Stimulated activated CD8-positive, alpha-beta memory T cell treated with anti-CD3 and anti-CD28 coated beads, Interleukin-15, amount 100 ng/mL, for 4 hours (primary cell): Measurements from ENCODE around the gene BCL11B.
"Not testable (repeated sequence)": the region's sequence is repeated elsewhere in the genome, so short reads cannot be mapped to it uniquely, and the experiment has no call there.

Experiments used
- DNase-seq, 2 donors: peaks; one replicate each; pipeline ENCODE4 v3.0.0-alpha.2; 2020; ENCODE audit warnings: low read depth in 2 of 2

The BCL11B gene

DNA sequence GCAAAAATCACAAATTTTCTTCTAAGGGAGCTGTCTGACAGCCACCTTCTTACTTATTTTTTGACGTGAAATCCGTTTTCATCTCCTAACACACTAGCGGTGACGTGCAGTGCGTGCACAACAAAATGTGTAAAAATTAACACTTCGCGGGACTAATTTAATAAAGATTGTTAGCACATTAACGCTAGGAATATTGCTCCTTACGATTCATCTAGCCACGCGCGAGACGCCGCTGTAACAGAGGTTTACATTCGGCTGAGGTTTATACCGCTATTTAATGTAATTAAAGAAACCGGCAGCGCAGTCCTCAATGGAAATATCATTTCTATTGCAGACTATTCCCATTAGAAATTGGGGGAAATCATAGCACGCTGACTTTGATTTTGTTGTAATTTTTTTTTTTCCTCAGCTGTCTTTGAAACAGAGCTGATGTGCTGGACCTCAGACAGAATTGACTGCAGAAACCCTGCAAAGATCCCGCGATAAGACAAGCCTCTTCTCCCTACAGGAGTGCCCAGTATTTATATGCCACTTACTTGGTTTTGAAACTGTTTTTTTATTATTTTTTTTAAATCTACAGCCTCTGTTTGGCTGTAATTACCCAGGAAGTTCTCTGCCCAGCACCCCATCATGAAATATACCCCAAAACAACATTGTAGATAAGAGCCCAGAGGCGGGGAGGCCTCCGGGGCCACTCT, 31.2 kb downstream of the BCL11B start:
- no peak for DNase-seq

DNA sequence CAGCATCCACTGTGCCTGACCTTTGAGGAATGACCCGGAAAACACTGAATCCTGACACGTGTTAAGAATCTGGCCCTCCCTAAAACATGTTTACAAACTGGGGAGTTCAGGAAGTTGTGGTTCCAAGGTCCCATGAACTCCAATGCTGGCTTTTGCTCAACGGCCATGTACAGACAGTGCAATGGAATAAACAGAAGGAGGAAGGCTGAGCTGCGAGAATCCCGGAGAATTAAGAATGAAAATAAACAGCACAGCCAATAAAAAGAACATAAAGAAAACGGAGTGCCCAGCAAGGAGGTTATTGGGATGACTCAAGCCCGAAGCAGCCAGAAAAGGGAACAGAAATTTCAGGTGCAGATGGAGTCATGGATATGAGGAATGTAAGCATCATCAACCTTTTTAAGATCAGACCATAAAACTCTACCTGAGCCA, 32.3 kb downstream of the BCL11B start:
- no peak for DNase-seq

DNA sequence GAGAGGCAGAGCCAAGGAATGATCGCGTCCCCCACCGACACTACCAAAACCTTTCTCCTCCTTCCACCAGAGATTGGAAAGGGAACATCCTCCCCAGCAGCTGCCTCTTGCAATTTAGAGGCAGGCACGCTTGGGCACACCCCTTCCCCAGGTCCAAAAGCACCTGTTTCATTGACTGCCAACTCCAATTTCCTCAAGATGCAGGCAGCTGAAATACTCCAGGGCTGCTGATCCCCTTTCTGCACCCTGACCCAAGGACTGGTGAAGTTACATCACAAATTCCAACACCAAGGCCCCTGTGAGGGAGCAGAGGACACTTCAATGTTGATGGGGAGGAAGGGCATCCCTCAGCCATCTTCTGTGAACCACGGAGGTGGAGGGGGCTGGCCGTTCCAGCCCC, 33.8 kb downstream of the BCL11B start:
- no peak for DNase-seq

DNA sequence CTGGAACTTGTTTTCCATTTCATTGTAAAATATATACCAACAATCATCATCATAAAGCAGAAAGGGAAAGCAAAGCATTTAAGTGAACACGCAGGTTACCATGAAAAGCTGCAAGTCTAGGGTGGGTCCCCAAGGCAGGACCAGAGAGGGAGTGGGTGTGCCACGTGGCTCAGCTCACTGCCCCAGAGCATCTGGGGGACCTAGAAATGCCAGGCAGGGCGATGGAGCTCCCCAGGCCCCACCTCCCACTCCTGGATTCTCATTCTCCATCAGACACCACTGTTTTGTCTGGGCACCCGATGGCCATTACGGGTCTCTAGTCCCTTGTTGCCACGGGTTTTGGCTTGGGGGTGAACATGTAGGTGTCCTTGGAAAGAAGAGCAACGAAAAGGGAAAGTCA, 34.7 kb downstream of the BCL11B start:
- DNase-seq: no peak

DNA sequence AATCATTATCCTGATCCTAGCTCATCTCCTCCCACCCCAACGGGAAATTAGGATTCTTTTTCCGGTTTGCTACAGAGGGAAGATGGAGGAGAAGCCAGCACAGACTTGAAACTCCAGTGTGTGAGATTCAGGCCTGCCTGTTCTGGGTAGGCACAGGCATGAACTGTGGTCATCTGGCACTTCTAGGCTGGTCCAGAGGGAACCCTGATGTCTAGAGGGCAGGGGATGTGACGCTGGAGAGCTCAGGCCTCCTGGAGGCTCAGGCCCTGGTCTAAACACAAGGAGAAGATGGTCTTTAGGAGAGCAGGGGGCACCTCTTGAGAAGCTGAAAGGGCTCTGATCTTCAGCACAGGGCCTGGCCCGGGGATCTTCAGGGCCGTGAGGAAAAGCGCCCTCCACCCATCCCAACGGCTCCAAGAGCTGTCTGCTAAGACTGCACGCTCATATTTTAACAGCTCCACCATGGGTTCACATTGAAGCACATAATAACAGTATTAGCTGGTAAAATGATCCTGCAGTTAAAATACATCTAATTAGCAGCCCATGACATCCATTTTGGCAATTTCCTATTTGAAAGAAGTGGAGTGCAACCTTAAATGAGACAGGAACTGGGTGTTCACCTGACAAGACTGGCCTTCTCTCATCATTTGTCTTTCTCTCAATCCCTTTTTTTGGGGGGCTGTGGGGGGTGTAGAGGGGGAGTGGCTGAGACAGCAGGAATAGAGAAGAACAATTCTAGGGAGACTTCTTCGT, 35.4 kb downstream of the BCL11B start:
- DNase-seq: no peak

DNA sequence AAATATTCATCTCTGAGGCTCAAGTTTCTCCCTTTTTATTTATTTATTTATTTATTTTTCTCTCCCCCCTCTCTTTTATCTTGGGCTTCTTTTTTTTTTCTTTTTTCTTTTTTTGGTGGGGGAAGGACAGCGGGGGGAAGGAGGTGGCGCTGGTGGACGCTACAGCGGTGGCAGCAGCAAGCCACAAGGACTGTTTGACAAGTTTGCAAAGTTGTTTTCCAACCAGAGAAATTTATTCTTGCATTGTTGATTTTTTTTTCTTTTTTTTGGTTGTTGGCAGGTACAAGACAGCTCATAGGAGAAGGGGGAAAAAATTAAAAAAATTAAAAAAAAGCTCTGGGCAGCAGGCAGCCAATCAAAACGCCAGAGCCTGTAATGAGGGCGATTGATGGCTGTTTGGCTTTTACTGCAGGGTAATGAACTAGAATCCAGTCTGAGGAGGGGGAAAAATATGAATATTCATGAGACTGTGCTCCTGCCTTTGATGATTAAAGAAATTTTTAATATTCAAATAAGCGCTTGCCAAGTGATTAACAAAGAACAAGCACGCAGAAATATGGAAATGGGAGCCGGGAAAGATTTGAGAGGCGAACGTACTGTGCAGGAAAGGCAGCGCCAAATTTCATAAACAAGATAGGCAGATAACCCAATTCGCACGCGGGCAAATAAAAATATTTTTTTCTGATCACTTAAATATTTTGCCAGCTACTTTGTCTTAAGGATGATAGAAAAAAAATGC, 36.2 kb downstream of the BCL11B start:
- no peak for DNase-seq

DNA sequence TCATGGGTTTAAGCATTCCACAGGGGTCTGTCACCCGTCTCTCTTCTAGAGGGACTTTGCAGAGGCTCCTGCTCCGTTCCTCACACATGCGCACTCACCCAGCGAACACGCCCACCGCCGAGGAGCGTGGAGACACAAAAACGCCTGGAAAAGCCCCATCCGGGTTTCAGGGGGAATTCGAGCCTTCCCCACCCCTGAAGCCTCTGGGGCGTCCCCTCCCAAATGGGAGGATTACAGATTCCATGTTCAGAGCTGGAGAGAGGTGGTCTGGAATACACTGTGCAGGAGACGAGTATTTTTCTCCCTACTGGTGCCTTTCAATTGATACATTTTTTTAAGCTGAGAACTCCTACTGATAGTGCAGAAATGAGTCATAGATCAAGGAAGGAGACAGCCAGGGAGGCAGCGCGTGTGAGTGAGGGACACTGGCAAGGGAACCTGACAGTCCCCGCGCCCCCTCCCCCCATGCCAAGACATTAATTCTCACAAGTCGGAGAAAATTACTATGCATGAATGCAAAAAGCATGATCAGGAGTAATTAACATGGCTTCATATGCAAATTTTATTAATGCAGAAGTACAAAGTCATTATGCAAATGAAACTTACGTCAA, 36.9 kb downstream of the BCL11B start:
- peak in 1 of 2 donors; percentile 68 for DNase-seq

DNA sequence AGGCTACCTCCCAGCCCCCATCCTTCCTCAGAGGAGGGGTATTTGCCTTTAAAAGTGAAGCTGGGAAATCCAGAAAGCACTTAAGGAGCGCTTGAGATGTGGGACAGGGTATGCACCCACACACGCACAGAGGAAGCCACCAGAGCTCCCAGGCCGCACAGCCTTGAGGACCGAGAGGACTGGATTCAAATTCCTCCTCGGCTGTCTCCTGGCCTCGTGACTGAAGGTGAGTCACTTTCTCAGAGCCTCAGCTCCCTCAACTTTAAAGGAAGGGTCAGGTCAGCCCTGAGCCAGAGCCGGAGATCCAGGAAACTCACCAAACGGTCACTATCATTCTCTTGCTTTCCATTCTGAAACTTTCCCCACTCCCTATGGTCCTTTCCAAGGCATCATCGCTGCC, 37.6 kb downstream of the BCL11B start:
- DNase-seq: no peak

DNA sequence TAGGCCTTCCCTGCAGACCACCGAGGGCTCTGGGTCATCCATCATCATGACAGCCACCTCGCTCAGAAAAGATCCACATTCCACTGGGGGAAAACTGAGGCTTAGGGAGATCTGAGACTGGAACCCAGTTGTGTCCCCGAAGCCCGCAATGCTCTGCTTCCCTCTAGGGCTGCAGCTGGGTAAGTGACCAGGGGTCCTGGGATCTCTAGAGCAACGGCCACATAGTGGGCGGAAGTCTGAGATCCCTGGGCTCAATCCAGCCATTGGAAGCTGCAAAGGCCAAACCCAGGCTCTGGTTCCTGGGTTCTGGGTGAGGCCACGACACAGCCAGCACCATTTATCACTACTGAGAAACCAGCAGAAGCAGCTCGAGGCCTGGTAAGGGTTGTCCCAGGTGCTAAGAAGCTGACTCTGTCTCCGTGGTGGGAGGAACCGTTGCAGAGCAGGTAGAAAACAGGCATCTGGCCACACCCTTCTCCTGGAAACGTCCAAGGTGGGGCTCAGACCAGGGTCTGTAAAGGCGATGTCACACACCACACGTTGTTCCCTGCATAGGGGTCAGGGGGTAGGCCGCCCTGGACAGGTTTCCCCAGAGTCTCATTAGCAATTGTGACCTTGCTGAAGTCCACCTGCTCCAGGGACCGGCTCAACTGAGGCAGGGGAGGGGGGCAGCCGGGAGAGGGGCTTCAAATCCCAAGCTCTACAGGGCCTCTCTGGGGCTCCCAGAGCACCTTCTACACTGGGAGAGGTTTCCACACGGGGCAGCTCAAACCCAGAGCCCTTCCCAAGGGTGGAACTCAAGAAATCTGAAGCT, 38.6 kb downstream of the BCL11B start:
- no peak for DNase-seq

DNA sequence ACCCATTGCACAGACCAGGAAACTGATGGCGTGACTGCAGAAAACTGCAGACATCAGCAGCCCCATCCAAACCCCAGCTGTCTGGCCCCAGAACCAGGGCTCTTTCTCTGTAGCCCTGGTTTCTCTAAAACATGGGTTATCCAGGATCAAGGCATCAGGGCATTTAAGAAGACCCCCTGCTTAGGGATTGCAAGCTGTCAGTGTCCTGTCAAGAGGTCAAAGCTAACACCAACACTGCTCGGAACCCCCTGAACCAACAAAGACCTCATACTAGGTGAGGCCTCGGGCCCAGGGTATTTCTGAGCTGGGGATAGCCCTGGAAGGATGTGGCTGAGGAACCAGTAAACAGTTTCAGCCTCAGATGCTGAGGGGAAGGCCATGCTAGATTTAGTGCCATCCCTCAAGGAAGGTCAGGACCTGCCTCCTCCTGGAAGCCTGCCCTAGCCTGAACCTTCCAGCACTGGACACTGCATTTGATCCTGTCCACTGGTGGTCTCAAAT, 39.2 kb downstream of the BCL11B start:
- no peak for DNase-seq

DNA sequence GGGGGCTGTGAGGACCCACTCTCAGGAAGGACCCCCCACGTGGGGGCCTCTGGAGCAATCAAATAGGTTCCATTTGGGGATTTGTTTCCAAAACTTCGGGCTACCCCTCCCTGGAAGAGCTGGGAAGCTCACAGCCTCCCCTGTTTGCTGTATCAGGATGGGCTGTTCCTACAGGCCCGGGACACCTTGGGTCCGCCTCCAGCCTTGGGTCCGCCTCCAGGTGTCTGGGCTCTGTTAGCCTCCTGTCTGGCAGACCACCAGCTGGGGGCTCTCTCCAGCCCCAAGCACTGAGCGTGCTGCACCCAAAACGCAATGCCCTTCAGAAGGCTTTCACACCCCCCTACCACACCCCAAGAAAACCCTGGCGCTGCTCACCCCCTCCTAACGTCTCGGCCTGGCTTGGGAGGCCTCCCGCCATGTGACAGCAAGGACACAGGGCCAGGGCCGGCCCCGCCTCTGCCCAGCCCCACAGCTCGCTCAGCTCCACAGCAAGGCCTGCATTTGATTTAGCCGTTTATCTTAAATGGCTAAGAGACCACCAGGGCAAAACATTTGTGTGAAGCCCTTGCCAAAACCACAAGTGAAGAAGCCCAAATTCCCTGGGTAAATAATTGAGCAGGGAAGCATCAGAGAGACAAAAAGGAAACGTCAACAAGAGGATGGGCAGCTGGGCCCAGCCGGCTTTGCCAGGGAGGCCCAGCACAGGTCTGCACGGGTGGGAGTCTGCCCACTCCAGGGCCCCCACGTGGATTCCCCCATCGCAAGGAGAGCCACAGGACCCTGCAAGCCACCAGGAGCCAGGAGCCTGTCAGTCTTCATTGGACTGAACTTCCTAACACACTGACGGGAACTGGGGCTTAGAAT, 39.9 kb downstream of the BCL11B start:
- no peak for DNase-seq

DNA sequence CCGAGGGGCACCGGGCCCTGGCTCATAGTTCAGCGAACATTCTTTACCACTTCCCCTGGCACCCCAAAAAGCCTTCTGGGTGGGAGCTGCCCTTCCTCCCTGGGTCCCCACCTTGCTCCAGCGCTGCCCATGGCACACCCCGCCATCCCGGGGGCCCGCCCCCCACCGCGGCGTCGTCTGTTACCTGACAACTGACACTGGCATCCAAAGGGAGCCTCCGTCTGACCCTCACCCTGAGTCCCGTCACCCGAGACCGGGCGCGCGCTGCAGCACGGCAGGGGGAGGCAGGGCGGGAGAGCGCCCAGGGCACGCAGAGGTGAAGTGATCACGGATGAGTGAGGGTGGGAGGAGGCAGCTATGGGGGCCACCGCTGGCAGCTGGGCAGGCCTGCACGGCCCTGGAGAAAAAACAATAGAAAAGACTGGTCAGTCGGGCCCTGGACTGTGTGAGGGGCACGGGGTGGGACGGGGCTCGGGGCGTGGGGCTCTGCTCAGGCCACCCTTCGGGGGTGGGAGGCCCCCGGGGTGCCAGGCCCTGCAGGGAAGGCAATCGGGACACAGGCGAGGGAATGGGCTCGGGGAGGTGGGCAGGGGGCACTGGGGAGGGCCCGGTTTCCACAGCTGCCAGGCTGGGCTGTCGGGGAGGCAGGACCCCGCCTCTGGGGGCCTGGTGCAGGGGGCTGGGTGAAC, 40.7 kb downstream of the BCL11B start:
- no peak for DNase-seq

DNA sequence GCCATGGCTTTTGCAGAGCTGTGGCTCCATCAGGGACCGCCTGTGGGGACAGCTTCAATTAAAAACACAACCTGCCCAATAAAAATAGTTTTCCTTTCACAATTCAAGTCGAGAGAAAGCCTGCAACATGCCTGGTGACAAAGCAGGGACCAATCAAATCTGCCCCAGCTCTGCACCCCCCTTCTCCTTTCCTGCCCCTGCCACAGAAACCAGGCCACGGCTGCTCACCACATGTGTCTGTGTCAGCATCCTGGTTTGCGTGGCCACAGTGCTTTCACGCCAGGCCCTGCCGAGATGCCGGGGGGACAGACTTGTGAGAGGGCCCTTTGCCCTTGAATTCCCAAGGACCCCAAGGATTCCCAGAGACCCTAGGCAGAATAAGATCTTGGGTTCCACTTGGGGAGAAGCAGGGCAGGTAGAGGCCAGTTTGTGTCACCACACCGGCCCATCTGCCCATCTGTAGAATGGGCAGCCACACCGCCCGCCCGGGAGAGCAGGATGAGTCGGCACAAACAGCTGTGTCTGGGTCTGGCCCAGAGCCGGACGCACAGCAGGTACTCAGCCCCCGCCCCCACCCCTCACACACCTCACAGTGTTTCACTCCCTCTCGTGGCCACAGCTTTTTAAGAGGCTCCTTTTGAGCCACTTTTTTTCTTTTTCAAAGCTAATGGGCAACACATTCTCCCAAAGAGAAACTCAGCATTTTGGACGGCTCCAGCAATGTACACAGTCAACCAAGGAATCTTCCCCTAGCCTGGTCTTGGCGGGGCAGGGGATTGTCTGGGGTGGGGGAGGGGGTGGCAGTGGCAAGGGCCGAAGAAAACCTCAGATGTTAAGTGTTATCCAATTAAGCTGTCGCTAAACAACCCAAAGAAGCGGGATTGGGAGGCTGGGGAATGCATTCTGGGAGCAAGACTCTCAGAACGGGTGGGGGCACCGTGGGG, 41.5 kb downstream of the BCL11B start:
- peak; percentile 63 to 77 for DNase-seq

DNA sequence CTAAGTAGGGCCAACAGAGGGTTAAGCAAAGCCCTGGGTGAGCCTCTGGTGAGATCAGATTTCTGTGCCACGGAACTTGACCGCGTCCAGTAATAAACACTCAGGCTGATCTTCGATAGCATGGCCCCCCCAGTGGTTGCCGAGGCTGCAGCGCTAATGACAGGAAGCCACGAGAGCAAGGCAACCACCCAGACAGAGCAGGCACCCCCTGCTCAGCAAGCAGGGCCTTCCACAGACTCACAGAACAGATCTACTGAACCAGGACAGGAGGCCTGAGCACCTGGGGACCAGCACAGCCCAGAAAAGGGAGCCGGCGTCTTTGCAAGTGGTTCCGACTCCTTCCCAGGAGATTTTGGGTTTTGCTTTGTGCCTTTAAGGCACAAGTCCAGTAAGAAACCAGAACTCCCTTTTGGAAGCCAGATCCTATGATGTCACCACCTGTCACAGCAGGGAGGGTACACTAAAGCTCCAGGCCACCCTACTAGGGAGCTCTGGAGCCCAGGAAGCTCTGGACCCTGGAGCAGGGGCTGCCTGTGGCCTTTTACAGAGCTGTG, 42.3 kb downstream of the BCL11B start:
- no peak for DNase-seq

DNA sequence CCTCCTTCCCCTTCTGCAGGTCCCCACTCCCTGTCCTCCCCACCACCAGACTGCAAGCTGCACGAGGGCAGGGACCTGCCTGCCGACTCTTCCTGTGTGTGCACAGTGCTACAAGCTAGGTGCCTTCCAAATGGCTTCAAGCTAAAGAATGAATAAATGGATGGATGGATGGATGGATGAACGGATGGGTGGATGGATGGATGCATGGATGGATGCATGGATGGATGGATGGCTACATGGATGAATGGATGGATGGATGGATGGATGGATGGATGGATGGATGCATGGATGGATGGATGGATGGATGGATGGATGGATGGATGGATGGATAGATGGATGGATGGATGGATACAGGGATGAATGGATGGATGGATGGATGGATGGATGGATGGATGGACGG, 43.2 kb downstream of the BCL11B start:
- DNase-seq: not testable (repeated sequence)

DNA sequence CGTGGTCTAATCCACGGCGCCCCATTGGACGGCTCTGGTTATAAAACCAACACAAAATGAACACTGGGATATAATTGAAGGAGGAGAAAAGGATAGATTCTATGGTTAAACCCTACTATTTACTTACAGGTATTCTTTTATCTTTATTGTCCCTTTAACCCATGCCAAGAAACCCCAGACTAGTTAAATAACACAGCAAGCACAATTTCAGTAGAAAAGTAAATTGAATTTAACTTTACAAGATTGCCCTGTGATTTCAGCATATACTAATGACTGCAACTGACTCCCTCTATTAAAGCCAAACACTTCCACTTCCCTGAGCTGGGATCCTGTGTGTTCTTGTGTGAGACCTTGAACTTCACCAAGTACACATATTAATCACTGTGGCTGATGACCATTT, 45.3 kb downstream of the BCL11B start:
- no peak for DNase-seq

DNA sequence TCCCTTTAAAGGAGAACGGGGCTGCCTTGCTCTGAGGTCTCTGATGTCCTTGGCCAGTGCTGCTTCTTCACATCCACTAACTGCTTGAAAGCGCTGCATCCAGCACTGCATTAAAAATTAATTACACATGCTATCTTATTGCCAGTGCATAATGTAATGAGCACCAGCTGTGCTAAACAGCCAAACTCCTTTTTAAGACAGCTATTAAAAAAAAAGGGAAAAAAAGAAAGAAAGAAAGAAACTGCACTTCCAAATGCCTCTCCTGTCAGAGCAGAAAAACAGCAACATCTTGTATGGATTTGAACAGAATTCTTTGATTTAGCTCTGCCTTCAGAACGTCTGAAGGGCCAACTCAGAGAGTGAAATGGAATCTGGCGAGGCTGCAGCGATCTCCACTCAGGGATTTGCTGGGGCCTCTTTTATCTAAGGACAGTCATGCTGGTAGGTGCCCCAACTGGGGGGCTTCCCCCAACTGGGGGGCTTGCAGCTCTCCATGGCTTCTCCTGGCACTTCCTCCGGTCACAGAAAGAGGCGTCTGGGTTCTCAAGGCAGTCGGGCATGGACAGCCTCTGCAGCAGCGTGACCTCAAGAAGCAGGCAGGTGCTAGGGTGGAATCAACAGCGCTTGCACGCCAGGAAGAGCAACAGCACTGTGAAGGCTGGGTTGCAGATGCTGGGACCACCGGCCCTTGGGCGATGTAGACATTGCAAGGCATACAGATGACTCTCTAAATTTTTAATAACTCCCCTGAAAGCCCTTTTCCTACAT, 46.4 kb downstream of the BCL11B start:
- DNase-seq: no peak
